Osteoblast (primary cell): ENCODE results near the gene ALDOC. TPM values are rescaled to one million over a fixed set of nuclear protein-coding genes. Genes with fewer than 3 reads are reported as not detected.

Experiments used
- DNase-seq: peaks from one replicate; pipeline ENCODE4 v3.0.0; 2011; ENCODE audit warnings: low spot score, mixed read lengths; ENCODE audit not compliant: insufficient read length; ENCODE audit errors: missing footprints
- H2AFZ ChIP-seq: 2 replicates; pipeline ENCODE4 v1.6.0; 2011; ENCODE audit warnings: mild to moderate bottlenecking, low read length
- H3K27ac ChIP-seq: 2 replicates; pipeline ENCODE4 v1.5.1; 2011; ENCODE audit warnings: mild to moderate bottlenecking, low read depth, low read length, moderate library complexity
- H3K27me3 ChIP-seq: 2 replicates; pipeline ENCODE4 v1.6.0; 2012; ENCODE audit warnings: mild to moderate bottlenecking, control low read depth, inconsistent platforms, low read length, moderate library complexity; ENCODE audit not compliant: insufficient read depth
- H3K36me3 ChIP-seq: 2 replicates; pipeline ENCODE4 v1.5.1; 2011; ENCODE audit warnings: mild to moderate bottlenecking, low read length, control low read depth, moderate library complexity; ENCODE audit not compliant: insufficient read depth
- H3K4me1 ChIP-seq: 2 replicates; pipeline ENCODE4 v1.5.1; 2011; ENCODE audit warnings: mild to moderate bottlenecking, low read length, control low read depth, moderate library complexity; ENCODE audit not compliant: insufficient read depth
- H3K4me2 ChIP-seq: 2 replicates; pipeline ENCODE4 v1.6.0; 2011; ENCODE audit warnings: mild to moderate bottlenecking, low read length; ENCODE audit not compliant: insufficient read depth
- H3K4me3 ChIP-seq: fragments of 200-600 bp; sonication (generic); 3 replicates; pipeline ENCODE4 v1.5.1; 2012; ENCODE audit warnings: mild to moderate bottlenecking, low read length, inconsistent platforms; ENCODE audit not compliant: insufficient read depth
- H3K79me2 ChIP-seq: 2 replicates; pipeline ENCODE4 v1.6.0; 2012; ENCODE audit warnings: mild to moderate bottlenecking, low read length, control low read depth, inconsistent platforms; ENCODE audit not compliant: insufficient read depth
- H3K9me3 ChIP-seq: 2 replicates; pipeline ENCODE4 v1.5.1; 2011; ENCODE audit warnings: low read depth, low read length, control low read depth
- H4K20me1 ChIP-seq: 2 replicates; pipeline ENCODE4 v1.6.0; 2012; ENCODE audit warnings: mild to moderate bottlenecking, low read length, control low read depth; ENCODE audit not compliant: insufficient read depth
- CTCF ChIP-seq: IDR thresholded peaks from 2 replicates; pipeline ENCODE4 v1.5.1; 2011; ENCODE audit warnings: mild to moderate bottlenecking, low read depth, low read length, moderate library complexity; ENCODE audit errors: extremely low read depth
- total RNA-seq: library from RNA; depleted of rRNA; stranded (reverse); fragments of >200 nt; gene quantifications from 2 replicates; pipeline ENCODE4 v1.2.3, GENCODE V29; 2012

The ALDOC gene
- total RNA-seq, 1 donor = 17.0 TPM

GRCh38 chr17:28549236-28550132 is 27.2 kb downstream of the ALDOC start:
- Histone ChIP-seq H3K27ac (no peak overlapping the region), H3K9me3 (no peaks in the 10 kb centered on the region), H3K27me3 (no peaks in the 10 kb centered on the region), H3K79me2 (peaks cover 20% of the 10 kb centered on the region), H3K4me1 (peaks cover 5% of the 10 kb centered on the region), H3K4me3 (no peak overlapping the region), H4K20me1 (peaks cover 39% of the 10 kb centered on the region), H3K36me3 (peaks cover 22% of the 10 kb centered on the region), H2AFZ (no peak overlapping the region), H3K4me2 (no peak overlapping the region)
- TF ChIP-seq CTCF = no peak
- no peak for DNase-seq

- H3K27me3 ChIP-seq = no peaks in the 10 kb centered on the region
- H3K4me1 ChIP-seq = peaks cover 5% of the 10 kb centered on the region
- no peak for DNase-seq
- H3K4me2 ChIP-seq = no peak overlapping the region
- H2AFZ ChIP-seq = no peak overlapping the region
- H4K20me1 ChIP-seq = peaks cover 39% of the 10 kb centered on the region
- no peak overlapping the region for H3K27ac ChIP-seq
- H3K36me3 ChIP-seq = peaks cover 14% of the 10 kb centered on the region
- no peak overlapping the region for H3K4me3 ChIP-seq
- peaks cover 20% of the 10 kb centered on the region for H3K79me2 ChIP-seq
- no peak for TF ChIP-seq CTCF
- H3K9me3 ChIP-seq = no peaks in the 10 kb centered on the region
These were observed 28.1 kb downstream of the ALDOC start for GRCh38 chr17:28548417-28549130.

GRCh38 chr17:28547623-28548416 is 28.9 kb downstream of the ALDOC start:
- Histone ChIP-seq H4K20me1 (peaks cover 39% of the 10 kb centered on the region), H3K4me3 (no peak overlapping the region), H3K36me3 (peaks cover 11% of the 10 kb centered on the region), H2AFZ (no peak overlapping the region), H3K27ac (no peak overlapping the region), H3K4me2 (no peak overlapping the region), H3K27me3 (no peaks in the 10 kb centered on the region), H3K9me3 (no peaks in the 10 kb centered on the region), H3K4me1 (peaks cover 5% of the 10 kb centered on the region), H3K79me2 (peaks cover 20% of the 10 kb centered on the region)
- DNase-seq = peak; percentile 98
- peak; percentile 96 for TF ChIP-seq CTCF
